Gastroesophageal sphincter (tissue), 3 donors: ENCODE results near the gene FRRS1.

Experiments
- POLR2A ChIP-seq, 2 donors: fragments of 450-650 bp; IDR thresholded peaks; one replicate each; pipeline ENCODE4 v1.6.1; 2017; ENCODE audit warnings: antibody characterized with exemption in 2 of 2, mild to moderate bottlenecking in 2 of 2, moderate library complexity in 1 of 2
- POLR2AphosphoS5 ChIP-seq: sonication (generic); formaldehyde crosslinking; IDR thresholded peaks from one replicate; pipeline ENCODE4 v1.6.1; 2017; ENCODE audit warnings: antibody characterized with exemption
- TF ChIP-seq, protein P1 (sequence below), 4 experiments: fragments of 200-600 bp in 2 of 4; fragments of 450-650 bp in 2 of 4; sonication (generic) in 1 of 4; IDR thresholded peaks; one replicate each; pipeline ENCODE4 v1.5.1; 2017 to 2019; ENCODE audit warnings: antibody characterized with exemption in 4 of 4, mild to moderate bottlenecking in 2 of 4, moderate library complexity in 2 of 4

DNA sequence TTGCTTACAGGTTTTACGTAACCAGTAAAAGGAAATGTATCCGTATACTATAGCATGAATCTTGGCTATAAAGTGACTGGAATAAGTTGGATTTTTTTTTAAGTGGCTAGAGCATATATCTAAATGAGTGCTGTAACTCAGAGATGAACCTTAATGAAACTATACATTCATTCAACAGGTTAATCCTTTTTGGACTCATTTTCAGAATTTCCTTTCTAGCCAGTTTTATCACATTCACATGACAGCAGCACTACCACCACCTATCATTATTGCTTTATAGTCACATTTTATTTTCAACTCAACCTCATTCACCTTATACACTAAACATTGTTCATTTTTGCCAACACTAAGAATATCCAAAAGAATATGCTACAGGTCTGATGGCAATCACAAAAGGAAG is 30.6 kb downstream of the FRRS1 start:
- TF ChIP-seq, protein P1, sequence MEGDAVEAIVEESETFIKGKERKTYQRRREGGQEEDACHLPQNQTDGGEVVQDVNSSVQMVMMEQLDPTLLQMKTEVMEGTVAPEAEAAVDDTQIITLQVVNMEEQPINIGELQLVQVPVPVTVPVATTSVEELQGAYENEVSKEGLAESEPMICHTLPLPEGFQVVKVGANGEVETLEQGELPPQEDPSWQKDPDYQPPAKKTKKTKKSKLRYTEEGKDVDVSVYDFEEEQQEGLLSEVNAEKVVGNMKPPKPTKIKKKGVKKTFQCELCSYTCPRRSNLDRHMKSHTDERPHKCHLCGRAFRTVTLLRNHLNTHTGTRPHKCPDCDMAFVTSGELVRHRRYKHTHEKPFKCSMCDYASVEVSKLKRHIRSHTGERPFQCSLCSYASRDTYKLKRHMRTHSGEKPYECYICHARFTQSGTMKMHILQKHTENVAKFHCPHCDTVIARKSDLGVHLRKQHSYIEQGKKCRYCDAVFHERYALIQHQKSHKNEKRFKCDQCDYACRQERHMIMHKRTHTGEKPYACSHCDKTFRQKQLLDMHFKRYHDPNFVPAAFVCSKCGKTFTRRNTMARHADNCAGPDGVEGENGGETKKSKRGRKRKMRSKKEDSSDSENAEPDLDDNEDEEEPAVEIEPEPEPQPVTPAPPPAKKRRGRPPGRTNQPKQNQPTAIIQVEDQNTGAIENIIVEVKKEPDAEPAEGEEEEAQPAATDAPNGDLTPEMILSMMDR (IDR thresholded peaks at IDR 0.05) = no peak
- TF ChIP-seq POLR2A (IDR thresholded peaks at IDR 0.05) (no peak), POLR2AphosphoS5 (no peak)
